ENCODE measurements around the gene TRAPPC2L. TPM values are rescaled to one million over a fixed set of nuclear protein-coding genes. Genes with fewer than 3 reads are reported as not detected.

TRAPPC2L gene
- total RNA-seq, 1 donor, result 57.2 TPM

GRCh38 chr16:88864099-88864498, 7.2 kb downstream of the TRAPPC2L start:
- no peak overlapping the region for H3K4me3 ChIP-seq (ENCODE audit: low read depth, low read length)
- no peak for TF ChIP-seq CTCF (IDR thresholded peaks at IDR 0.05; ENCODE audit: insufficient read depth, low read length)
- no peak for DNase-seq (ENCODE audit: low read depth)

GRCh38 chr16:88864521-88864920, 7.6 kb downstream of the TRAPPC2L start:
- no peak overlapping the region for H3K4me3 ChIP-seq (ENCODE audit: low read depth, low read length)
- DNase-seq (ENCODE audit: low read depth), result no peak
- TF ChIP-seq CTCF (IDR thresholded peaks at IDR 0.05; ENCODE audit: insufficient read depth, low read length), result no peak

GRCh38 chr16:88865310-88865709, 8.4 kb downstream of the TRAPPC2L start:
- H3K4me3 ChIP-seq (ENCODE audit: low read depth, low read length), result no peak overlapping the region
- DNase-seq (ENCODE audit: low read depth), result no peak

GRCh38 chr16:88865742-88866141, 8.8 kb downstream of the TRAPPC2L start:
- no peak for DNase-seq (ENCODE audit: low read depth)
- no peak for TF ChIP-seq CTCF (IDR thresholded peaks at IDR 0.05; ENCODE audit: insufficient read depth, low read length)
- H3K4me3 ChIP-seq (ENCODE audit: low read depth, low read length), result no peak overlapping the region

More at GRCh38 chr16:88865310-88865709, 8.4 kb downstream of the TRAPPC2L start:
- no peak for TF ChIP-seq CTCF (IDR thresholded peaks at IDR 0.05; ENCODE audit: insufficient read depth, low read length)

- no peak for TF ChIP-seq CTCF (IDR thresholded peaks at IDR 0.05; ENCODE audit: insufficient read depth, low read length)
- no peak for DNase-seq (ENCODE audit: low read depth)
- H3K4me3 ChIP-seq (ENCODE audit: low read depth, low read length), result no peak within 1 kb of the TSS
Measured at GRCh38 chr16:88866151-88866920, 9.4 kb downstream of the TRAPPC2L start, which contains the start of gene PABPN1L. Gene PABPN1L (minus strand): TSS chr16:88866660. CDS start chr16:88866606, 54 bp downstream.

- no peak for TF ChIP-seq CTCF (IDR thresholded peaks at IDR 0.05; ENCODE audit: insufficient read depth, low read length)
- no peak for DNase-seq (ENCODE audit: low read depth)
- H3K4me3 ChIP-seq (ENCODE audit: low read depth, low read length), result no peak overlapping the region
Measured at GRCh38 chr16:88867581-88868246, 10.8 kb downstream of the TRAPPC2L start.

Data from fibroblast of the aortic adventitia (primary cell).